Vagina (tissue), 2 donors: ENCODE data around the gene NR2E3. TPM values are rescaled to one million over a fixed set of nuclear protein-coding genes. Genes with fewer than 3 reads are reported as not detected.
"Not testable (repeated sequence)": the region's sequence is repeated elsewhere in the genome, so short reads cannot be mapped to it uniquely, and the experiment has no call there.

Experiments
- DNase-seq, 2 donors: peaks; one replicate each; pipeline ENCODE4 v3.0.0-alpha.2; 2017; ENCODE audit errors: extremely low spot score in 2 of 2
- H3K27ac ChIP-seq: fragments of 200-600 bp; sonication (generic); one replicate; pipeline ENCODE4 v1.5.1; 2019
- H3K27me3 ChIP-seq: fragments of 200-600 bp; sonication (generic); one replicate; pipeline ENCODE4 v1.5.1; 2019
- H3K36me3 ChIP-seq, 2 donors: fragments of 200-600 bp; sonication (generic); one replicate each; pipeline ENCODE4 v1.5.1; 2017 to 2019
- H3K4me1 ChIP-seq: fragments of 200-600 bp; sonication (generic); one replicate; pipeline ENCODE4 v1.5.1; 2019
- H3K4me3 ChIP-seq, 2 donors: fragments of 200-600 bp; sonication (generic); 1 replicate in 1 of 2; 2 replicates in 1 of 2; pipeline ENCODE4 v1.5.1; 2016 to 2019
- H3K9me3 ChIP-seq: fragments of 200-600 bp; sonication (generic); one replicate; pipeline ENCODE4 v1.5.1; 2019
- CTCF ChIP-seq, 3 experiments: fragments of 450-650 bp in 2 of 3; fragments of 200-600 bp in 1 of 3; sonication (generic) in 1 of 3; IDR thresholded peaks; one replicate each; pipeline ENCODE4 v1.5.1; 2017 to 2019; ENCODE audit warnings: antibody characterized with exemption in 3 of 3, mild to moderate bottlenecking in 2 of 3, moderate library complexity in 2 of 3
- POLR2A ChIP-seq, 2 donors: fragments of 450-650 bp; IDR thresholded peaks; one replicate each; pipeline ENCODE4 v1.6.1; 2017; ENCODE audit warnings: antibody characterized with exemption in 2 of 2, mild to moderate bottlenecking in 2 of 2, moderate library complexity in 2 of 2
- POLR2AphosphoS5 ChIP-seq, 2 donors: sonication (generic); formaldehyde crosslinking; IDR thresholded peaks; one replicate each; pipeline ENCODE4 v1.9.0; 2017; ENCODE audit warnings: antibody characterized with exemption in 2 of 2, mild to moderate bottlenecking in 2 of 2, low read depth in 1 of 2; ENCODE audit not compliant: insufficient read depth in 1 of 2
- intact Hi-C: fragments of 100-400 bp; cut with DNase I; formaldehyde crosslinking; loops from one replicate; pipeline ENCODE4 v1.15.1; 2023
- small RNA-seq: library from RNA; depleted of rRNA; stranded (forward); fragments of <200 nt; gene quantifications from one replicate; pipeline ENCODE3, GENCODE V24; 2016
- total RNA-seq: library from RNA; depleted of rRNA; stranded (reverse); fragments of >200 nt; gene quantifications from one replicate; pipeline ENCODE4 v1.2.3, GENCODE V29; 2016

The NR2E3 gene
- total RNA-seq, 1 donor from 2014 or later: 0.98 TPM

GRCh38 chr15:71830981-71831380 is 20.6 kb downstream of the NR2E3 start:
- no peaks in the 10 kb centered on the region for H3K27me3 ChIP-seq
- no peak overlapping the region for H3K27ac ChIP-seq
- DNase-seq: no peak
- intact Hi-C loops: no loop called here
- H3K4me1 ChIP-seq: no peaks in the 10 kb centered on the region
- TF ChIP-seq POLR2A (IDR thresholded peaks at IDR 0.05) (no peak), CTCF (IDR thresholded peaks at IDR 0.05) (no peak), POLR2AphosphoS5 (IDR thresholded peaks at IDR 0.05; ENCODE audit: insufficient read depth in 1 of 2, low read depth in 1 of 2) (no peak)
- H3K36me3 ChIP-seq: peaks cover 0 to 41% of the 10 kb centered on the region in 2 donors
- H3K9me3 ChIP-seq: no peaks in the 10 kb centered on the region
- H3K4me3 ChIP-seq: no peak overlapping the region

- intact Hi-C loops: no loop called here
- H3K27ac ChIP-seq: no peak overlapping the region
- no peak for TF ChIP-seq POLR2A (IDR thresholded peaks at IDR 0.05)
- no peak for TF ChIP-seq CTCF (IDR thresholded peaks at IDR 0.05)
- no peak for TF ChIP-seq POLR2AphosphoS5 (IDR thresholded peaks at IDR 0.05; ENCODE audit: insufficient read depth in 1 of 2, low read depth in 1 of 2)
- H3K4me3 ChIP-seq: no peak overlapping the region
- H3K27me3 ChIP-seq: no peaks in the 10 kb centered on the region
- peaks cover 0 to 11% of the 10 kb centered on the region in 2 donors for H3K36me3 ChIP-seq
- H3K4me1 ChIP-seq: no peaks in the 10 kb centered on the region
- H3K9me3 ChIP-seq: no peaks in the 10 kb centered on the region
- no peak for DNase-seq
These were observed 31.2 kb downstream of the NR2E3 start for GRCh38 chr15:71841563-71841962.

- Histone ChIP-seq H3K27me3 (no peaks in the 10 kb centered on the region), H3K4me3 (no peak overlapping the region), H3K4me1 (no peaks in the 10 kb centered on the region), H3K36me3 (peaks cover 0 to 37% of the 10 kb centered on the region in 2 donors), H3K27ac (no peak overlapping the region), H3K9me3 (no peaks in the 10 kb centered on the region)
- TF ChIP-seq POLR2A (IDR thresholded peaks at IDR 0.05): no peak
- no peak for TF ChIP-seq POLR2AphosphoS5 (IDR thresholded peaks at IDR 0.05; ENCODE audit: insufficient read depth in 1 of 2, low read depth in 1 of 2)
- no peak for TF ChIP-seq CTCF (IDR thresholded peaks at IDR 0.05)
- DNase-seq: no peak
- intact Hi-C loops: no loop called here
These were observed 34.6 kb downstream of the NR2E3 start for GRCh38 chr15:71844916-71845315.

GRCh38 chr15:71853543-71853942 is 43.2 kb downstream of the NR2E3 start:
- DNase-seq: no peak
- intact Hi-C loops: no loop called here
- H3K36me3 ChIP-seq: peaks cover 0 to 55% of the 10 kb centered on the region in 2 donors
- no peaks in the 10 kb centered on the region for H3K9me3 ChIP-seq
- H3K27ac ChIP-seq: no peak overlapping the region
- TF ChIP-seq POLR2AphosphoS5 (IDR thresholded peaks at IDR 0.05; ENCODE audit: insufficient read depth in 1 of 2, low read depth in 1 of 2) (no peak), CTCF (IDR thresholded peaks at IDR 0.05) (no peak), POLR2A (IDR thresholded peaks at IDR 0.05) (no peak)
- no peaks in the 10 kb centered on the region for H3K27me3 ChIP-seq
- H3K4me1 ChIP-seq: no peaks in the 10 kb centered on the region
- H3K4me3 ChIP-seq: no peak overlapping the region

GRCh38 chr15:71858232-71858631 is 47.9 kb downstream of the NR2E3 start:
- H3K4me3 ChIP-seq, intact Hi-C loops, H3K4me1 ChIP-seq, DNase-seq, H3K27ac ChIP-seq, H3K27me3 ChIP-seq, H3K9me3 ChIP-seq: not testable (repeated sequence)
- peaks cover 0 to 16% of the 10 kb centered on the region in 2 donors for H3K36me3 ChIP-seq

Small RNA genes lying within 50 kb of the gene (small RNA-seq; reads per million reads assigned to genes)
- not detected for gene RNA5SP399
